HuH-7.5 (cell line): ENCODE data around the gene OR2T29.
"Not testable (repeated sequence)": the region's sequence is repeated elsewhere in the genome, so short reads cannot be mapped to it uniquely, and the experiment has no call there.

Experiments used
- DNase-seq: peaks from one replicate; pipeline ENCODE4 v3.0.0; 2011; ENCODE audit warnings: low spot score

OR2T29 gene

GRCh38 chr1:248562672-248563071 lies at the start of gene OR2T29:
TSS of gene OR2T29 (minus strand) at chr1:248562772. CDS start at chr1:248559491, 3,281 bp downstream.
- DNase-seq = not testable (repeated sequence)

- DNase-seq = no peak
These were observed 49.4 kb upstream of the OR2T29 start for GRCh38 chr1:248611883-248612414.

GRCh38 chr1:248610301-248610700 lies 47.7 kb upstream of the OR2T29 start:
- no peak for DNase-seq

- no peak for DNase-seq
These were observed 36.8 kb upstream of the OR2T29 start for GRCh38 chr1:248599396-248599795.

- DNase-seq = no peak
These were observed 35.0 kb upstream of the OR2T29 start, which contains the start of gene OR2T10 for GRCh38 chr1:248597589-248597988. TSS of gene OR2T10 (minus strand) at chr1:248597700. CDS start at chr1:248593768, 3,932 bp downstream.

- DNase-seq = no peak
These were observed 34.0 kb upstream of the OR2T29 start for GRCh38 chr1:248596615-248597014.

- DNase-seq = no peak
These were observed 30.7 kb upstream of the OR2T29 start for GRCh38 chr1:248593226-248593625.

GRCh38 chr1:248592655-248593054 lies 30.1 kb upstream of the OR2T29 start:
- no peak for DNase-seq

GRCh38 chr1:248590055-248590454 lies 27.5 kb upstream of the OR2T29 start:
- DNase-seq = no peak

- DNase-seq = no peak
These were observed 26.8 kb upstream of the OR2T29 start for GRCh38 chr1:248589334-248589733.

- no peak for DNase-seq
These were observed 22.7 kb upstream of the OR2T29 start for GRCh38 chr1:248585266-248585665.

- no peak for DNase-seq
These were observed 13.8 kb upstream of the OR2T29 start for GRCh38 chr1:248576260-248576980.

- not testable (repeated sequence) for DNase-seq
These were observed 12.1 kb upstream of the OR2T29 start, which contains the start of gene OR2T34 for GRCh38 chr1:248574657-248575056. TSS of gene OR2T34 (minus strand) at chr1:248574757. CDS start at chr1:248574757, 0 bp downstream.

GRCh38 chr1:248573856-248574255 lies 11.3 kb upstream of the OR2T29 start:
- not testable (repeated sequence) for DNase-seq

GRCh38 chr1:248572049-248572448 lies 9.5 kb upstream of the OR2T29 start:
- DNase-seq = not testable (repeated sequence)

GRCh38 chr1:248570811-248571210 lies 8.2 kb upstream of the OR2T29 start:
- DNase-seq = not testable (repeated sequence)

- DNase-seq = not testable (repeated sequence)
These were observed 6.5 kb upstream of the OR2T29 start for GRCh38 chr1:248569049-248569448.

- not testable (repeated sequence) for DNase-seq
These were observed 3.2 kb upstream of the OR2T29 start for GRCh38 chr1:248565530-248566373.

GRCh38 chr1:248551027-248551426 lies 11.5 kb downstream of the OR2T29 start:
- DNase-seq = not testable (repeated sequence)

GRCh38 chr1:248547383-248547782 lies 15.2 kb downstream of the OR2T29 start:
- not testable (repeated sequence) for DNase-seq

- not testable (repeated sequence) for DNase-seq
These were observed 25.1 kb downstream of the OR2T29 start for GRCh38 chr1:248537449-248537848.

- no peak for DNase-seq
These were observed 40.7 kb downstream of the OR2T29 start for GRCh38 chr1:248521856-248522255.
